ENCODE results near the gene GON7.

- TF ChIP-seq CTCF (IDR thresholded peaks at IDR 0.05 in 8 of 11, conservative IDR thresholded peaks at IDR 0.05 in 3 of 11): no peak
- TF ChIP-seq POLR2A (IDR thresholded peaks at IDR 0.05): no peak
- no peak for TF ChIP-seq POLR2AphosphoS5 (IDR thresholded peaks at IDR 0.05)
Observed at GRCh38 chr14:93214598-93214997, 7.7 kb upstream of the GON7 start.

All from spleen (tissue), 7 donors.